Stimulated activated CD4-positive, alpha-beta T cell treated with anti-CD3 and anti-CD28 coated beads, Interleukin-2, amount 100 ng/mL, for 4 hours (primary cell): ENCODE data around the gene SMG5.
"Not testable (repeated sequence)": the region's sequence is repeated elsewhere in the genome, so short reads cannot be mapped to it uniquely, and the experiment has no call there.

Experiments used
- DNase-seq: peaks from one replicate; pipeline ENCODE4 v3.0.0-alpha.2; 2020; ENCODE audit warnings: low read depth

SMG5 gene, protein sequence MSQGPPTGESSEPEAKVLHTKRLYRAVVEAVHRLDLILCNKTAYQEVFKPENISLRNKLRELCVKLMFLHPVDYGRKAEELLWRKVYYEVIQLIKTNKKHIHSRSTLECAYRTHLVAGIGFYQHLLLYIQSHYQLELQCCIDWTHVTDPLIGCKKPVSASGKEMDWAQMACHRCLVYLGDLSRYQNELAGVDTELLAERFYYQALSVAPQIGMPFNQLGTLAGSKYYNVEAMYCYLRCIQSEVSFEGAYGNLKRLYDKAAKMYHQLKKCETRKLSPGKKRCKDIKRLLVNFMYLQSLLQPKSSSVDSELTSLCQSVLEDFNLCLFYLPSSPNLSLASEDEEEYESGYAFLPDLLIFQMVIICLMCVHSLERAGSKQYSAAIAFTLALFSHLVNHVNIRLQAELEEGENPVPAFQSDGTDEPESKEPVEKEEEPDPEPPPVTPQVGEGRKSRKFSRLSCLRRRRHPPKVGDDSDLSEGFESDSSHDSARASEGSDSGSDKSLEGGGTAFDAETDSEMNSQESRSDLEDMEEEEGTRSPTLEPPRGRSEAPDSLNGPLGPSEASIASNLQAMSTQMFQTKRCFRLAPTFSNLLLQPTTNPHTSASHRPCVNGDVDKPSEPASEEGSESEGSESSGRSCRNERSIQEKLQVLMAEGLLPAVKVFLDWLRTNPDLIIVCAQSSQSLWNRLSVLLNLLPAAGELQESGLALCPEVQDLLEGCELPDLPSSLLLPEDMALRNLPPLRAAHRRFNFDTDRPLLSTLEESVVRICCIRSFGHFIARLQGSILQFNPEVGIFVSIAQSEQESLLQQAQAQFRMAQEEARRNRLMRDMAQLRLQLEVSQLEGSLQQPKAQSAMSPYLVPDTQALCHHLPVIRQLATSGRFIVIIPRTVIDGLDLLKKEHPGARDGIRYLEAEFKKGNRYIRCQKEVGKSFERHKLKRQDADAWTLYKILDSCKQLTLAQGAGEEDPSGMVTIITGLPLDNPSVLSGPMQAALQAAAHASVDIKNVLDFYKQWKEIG

DNA sequence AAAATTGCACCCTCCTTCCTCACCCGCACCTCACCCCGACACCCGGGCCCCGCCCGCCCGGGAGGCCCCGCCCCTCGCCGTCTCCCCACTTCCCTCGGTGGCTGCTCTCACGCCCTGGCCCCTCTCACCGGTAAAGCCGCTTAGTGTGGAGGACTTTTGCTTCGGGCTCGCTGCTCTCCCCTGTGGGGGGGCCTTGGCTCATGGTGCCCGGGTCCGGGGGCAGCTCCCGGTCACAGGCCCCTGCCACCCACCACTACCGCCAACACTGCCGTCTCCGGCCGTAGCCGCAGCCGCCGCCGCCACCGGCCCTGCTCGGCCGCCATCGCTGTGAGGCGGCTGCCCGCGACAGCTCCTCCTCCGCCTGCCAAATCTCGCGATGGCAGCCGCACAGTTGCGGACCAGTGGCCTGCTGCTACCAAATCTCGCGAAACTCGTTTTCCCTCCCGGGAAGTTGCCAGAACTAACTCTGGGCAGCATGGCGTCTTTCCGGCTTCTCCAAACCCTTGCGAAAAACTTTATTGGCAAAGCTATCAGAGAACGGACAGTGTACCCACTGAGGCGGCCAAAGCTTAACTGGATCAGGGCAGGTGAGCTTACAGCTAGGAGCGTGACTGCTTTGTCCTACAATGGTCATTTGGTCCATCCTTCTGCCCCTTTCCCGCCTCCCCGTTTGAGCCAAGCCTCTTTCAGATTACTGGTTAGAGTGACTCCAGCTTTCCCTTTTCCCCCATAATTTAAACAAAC is at the start of gene SMG5:
Gene SMG5 (minus strand): TSS at position 347 of the 744 bp plus-strand sequence. CDS start 145 bp downstream, at position 202.
- peak; percentile 94 for DNase-seq

DNA sequence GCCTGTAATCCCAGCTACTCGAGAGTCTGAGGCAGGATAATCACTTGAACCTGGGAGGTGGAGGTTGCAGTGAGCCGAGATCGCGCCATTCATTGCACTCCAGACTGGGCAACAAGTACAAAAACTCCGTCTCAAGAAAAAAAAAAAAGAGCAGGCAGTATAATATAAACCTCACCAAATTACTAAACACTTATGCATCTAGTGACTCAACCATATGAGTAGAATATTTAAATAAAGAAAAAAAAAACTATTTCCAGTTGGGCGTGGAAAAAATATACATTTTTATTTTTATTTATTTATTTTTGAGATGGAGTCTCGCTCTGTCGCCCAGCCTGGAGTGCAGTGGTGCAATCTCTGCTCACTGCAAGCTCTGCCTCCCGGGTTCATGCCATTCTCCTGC is 40.6 kb upstream of the SMG5 start:
- not testable (repeated sequence) for DNase-seq

- no peak for DNase-seq
Observed at GRCh38 chr1:156320560-156320959, 37.9 kb upstream of the SMG5 start.

- DNase-seq, result no peak
Observed at GRCh38 chr1:156319664-156320063, 37.0 kb upstream of the SMG5 start.

- no peak for DNase-seq
Observed at GRCh38 chr1:156316909-156317308, 34.3 kb upstream of the SMG5 start.

- DNase-seq, result no peak
Observed at GRCh38 chr1:156310962-156311361, 28.3 kb upstream of the SMG5 start.

DNA sequence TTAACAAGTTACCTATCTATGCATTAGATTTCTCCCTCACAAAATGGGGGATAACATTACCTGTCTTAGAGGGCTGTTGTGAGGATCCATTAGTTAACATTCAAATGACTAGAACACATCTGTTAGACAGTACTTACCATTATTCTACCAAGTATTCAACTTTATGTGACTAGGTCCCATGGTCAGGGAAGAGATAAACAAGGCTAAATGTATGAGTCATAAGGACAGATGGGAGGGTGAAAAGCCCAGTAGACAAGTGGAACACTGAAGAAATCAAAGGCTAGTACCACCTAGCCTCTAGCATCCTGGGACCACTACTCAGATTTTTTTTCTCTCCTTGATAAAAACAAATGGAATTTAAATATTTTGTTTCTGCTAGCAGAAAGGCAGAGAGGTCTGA is 25.5 kb upstream of the SMG5 start:
- no peak for DNase-seq

- DNase-seq, result no peak
Observed at GRCh38 chr1:156305215-156305614, 22.6 kb upstream of the SMG5 start.

- no peak for DNase-seq
Observed at GRCh38 chr1:156303241-156303640, 20.6 kb upstream of the SMG5 start.

- DNase-seq, result no peak
Observed at GRCh38 chr1:156298852-156299357, 16.3 kb upstream of the SMG5 start, which contains the start of gene VHLL. Gene VHLL (minus strand): TSS chr1:156299307. CDS start chr1:156299189, 118 bp downstream.

DNA sequence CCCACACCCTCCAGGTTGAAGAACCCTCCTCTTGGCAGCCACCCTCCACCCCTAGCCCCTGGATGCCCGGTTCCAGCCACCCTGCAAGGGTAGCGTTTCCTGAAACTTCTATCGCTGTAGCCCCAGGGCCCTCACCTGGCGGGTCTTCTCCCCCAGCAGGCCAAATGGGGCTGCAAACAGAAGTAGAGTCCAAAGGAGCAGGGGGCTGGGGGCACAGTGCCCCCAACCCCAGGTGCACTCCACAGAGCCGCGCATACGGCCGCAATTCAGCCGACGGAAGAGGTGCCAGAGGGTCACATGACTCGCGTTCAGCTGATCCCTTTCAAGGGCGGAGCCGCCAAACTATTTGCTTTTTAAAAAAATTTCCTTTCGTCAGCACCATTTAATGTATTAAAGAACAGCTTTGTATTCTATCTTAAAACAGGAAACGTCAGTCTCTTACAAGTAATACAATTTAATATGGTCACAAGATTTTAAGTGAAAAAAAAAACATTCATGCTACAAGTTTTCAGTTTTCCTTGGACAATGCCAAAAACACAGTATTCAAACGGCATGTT is 12.8 kb upstream of the SMG5 start, which contains the start of gene GLMP:
Gene GLMP (minus strand): TSS at position 289 of the 557 bp plus-strand sequence. CDS start 34 bp downstream, at position 255.
- no peak for DNase-seq

DNA sequence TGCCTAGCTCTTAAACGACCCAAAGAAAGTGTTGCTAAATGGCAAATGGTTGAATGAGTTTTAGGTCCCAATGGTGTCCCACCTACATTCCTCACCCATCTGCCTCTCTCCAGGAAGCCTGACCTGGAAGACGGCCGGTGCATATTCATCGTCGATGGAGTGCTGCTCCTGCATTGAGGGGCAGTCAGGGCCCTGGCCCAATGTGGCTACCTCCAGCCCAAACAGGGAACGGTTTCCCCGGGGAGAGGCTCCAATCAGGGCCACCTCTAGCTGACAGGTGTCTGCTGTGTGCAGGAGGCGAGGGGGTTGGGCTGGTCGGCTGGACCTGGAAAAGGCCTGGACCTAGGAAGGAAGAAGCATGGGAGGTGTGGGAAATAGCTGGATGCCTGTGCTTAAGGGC is 11.3 kb upstream of the SMG5 start:
- no peak for DNase-seq

DNA sequence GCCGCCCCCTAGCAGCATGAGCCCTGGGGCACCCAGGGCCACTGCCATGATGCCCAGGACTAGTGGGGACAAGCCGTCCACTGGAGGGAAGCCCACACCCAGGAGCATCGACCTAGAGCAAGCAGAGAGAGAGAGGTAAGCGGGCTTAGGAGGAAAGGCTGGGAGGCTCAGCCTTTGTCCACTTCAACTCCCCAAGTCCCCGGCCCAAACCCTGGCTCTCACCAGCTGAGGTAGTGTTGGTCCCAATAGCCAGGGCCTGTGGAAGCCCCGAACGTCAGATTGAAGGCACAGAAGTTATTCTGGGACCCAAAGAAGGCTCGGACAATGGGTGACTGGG is 10.4 kb upstream of the SMG5 start:
- no peak for DNase-seq

- no peak for DNase-seq
Observed at GRCh38 chr1:156291226-156292061, 8.8 kb upstream of the SMG5 start.

DNA sequence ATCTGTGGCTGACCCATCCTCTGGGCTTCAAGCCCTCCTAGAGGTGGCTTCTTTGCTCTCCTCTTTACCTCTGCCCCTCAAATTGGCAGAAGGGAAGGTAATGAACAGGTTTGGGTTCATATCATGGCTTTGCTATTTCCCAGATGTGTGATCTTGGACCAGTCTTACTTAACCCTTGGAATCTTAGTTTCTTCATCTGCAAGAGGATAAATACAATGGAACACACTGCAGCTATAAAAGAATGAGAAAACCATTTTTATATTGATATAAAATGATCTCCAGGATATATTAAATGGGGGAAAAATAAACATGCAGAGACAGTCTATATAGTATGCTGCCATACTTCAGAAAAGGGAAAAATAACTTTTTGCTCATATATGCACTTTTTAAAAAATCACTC is 7.2 kb upstream of the SMG5 start:
- no peak for DNase-seq

DNA sequence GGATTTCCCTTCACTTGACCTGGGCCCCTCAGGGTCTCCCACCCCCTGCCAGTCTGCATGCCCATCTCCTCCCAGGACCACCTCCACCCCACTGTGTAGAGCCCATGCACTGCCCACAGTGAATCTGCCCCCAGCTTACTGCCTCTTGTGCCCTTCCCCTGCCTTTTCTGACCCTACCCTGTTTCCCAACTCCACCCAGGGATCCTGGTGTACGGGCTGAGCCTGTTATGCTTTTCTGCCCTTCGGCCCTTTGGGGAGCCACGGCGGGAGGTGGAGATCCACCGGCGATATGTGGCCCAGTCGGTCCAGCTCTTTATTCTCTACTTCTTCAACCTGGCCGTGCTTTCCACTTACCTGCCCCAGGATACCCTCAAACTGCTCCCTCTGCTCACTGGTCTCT is 3.4 kb upstream of the SMG5 start:
- no peak for DNase-seq

DNA sequence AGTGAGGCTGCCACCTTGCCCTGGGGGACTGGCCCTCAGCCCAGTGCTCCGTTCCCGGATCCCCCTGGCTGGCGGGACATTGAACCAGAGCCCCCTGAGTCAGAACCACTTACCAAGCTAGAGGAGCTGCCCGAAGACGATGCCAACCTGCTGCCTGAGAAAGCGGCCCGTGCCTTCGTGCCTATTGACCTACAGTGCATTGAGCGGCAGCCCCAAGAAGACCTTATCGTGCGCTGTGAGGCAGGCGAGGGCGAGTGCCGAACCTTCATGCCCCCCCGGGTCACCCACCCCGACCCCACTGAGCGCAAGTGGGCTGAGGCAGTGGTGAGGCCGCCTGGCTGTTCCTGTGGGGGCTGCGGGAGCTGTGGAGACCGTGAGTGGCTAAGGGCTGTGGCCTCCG is 2.8 kb upstream of the SMG5 start:
- no peak for DNase-seq

GRCh38 chr1:156284757-156285156 is 2.1 kb upstream of the SMG5 start:
- no peak for DNase-seq

DNA sequence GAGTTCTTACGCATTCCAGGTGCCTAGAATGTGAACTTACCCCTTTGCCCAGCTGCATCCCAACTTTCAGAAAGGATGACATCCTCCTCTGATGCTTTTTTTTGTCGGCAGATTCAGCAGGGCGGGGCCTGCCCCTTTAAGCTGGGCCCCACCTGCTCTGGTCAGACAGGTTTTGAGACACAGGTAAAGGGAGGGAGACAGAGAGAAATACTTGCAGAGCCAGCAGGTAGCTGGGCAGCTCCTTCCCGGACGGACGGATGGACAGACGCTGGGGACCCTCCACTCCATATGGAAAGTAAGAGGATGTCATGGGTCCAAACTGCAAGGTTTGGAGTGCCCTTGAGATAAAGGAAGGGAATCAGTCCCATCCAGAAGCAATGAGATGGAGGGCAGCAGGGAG is 1.5 kb upstream of the SMG5 start, which contains the start of gene TMEM79:
Gene TMEM79 (plus strand): TSS at position 214 of the 400 bp plus-strand sequence. CDS start 902 bp downstream, outside the sequence.
- no peak for DNase-seq

DNA sequence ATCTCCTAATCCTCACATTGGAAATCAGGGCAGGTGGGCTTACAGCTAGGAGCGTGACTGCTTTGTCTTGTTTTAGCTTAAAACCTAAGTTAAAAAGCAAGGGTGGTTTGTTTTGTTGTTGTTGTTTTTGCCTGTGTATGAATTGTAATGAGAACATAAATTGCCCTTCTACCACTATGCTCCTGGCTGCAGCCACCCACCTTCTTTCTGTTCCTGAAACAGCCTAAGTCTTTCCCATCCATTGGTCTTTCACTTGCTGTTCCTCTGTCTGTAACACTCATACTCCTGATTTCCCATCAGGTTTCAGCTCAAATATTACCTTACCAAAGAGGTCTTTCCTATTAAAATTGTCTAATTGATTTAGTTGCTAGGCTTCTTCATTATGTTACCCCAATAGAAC is 896 bp upstream of the SMG5 start:
- no peak for DNase-seq
